ENCODE measurements around the gene XPR1. TPM values are rescaled to one million over a fixed set of nuclear protein-coding genes. Genes with fewer than 3 reads are reported as not detected.

XPR1 gene
- total and polyA plus RNA-seq, 2 of the 8 experiments (the other 6 are each of a cell fraction or from before 2014, with no cell fraction given): 28.6 to 43.9 TPM

- ChIA-PET POLR2A (ENCODE audit: partially characterized antibody) (no interaction called here), CTCF (ENCODE audit: partially characterized antibody) (interaction anchor here (0.9 to 2.0 kb wide), 8 partner anchors 8 to 238 kb away, joined by 3 to 8 read pairs (median 3); no protein-coding TSS in a partner anchor)
- H3K36me3 ChIP-seq (ENCODE audit: control insufficient read depth in 2 of 4, insufficient read depth in 4 of 4, low read length in 3 of 4): no peaks in the 10 kb centered on the region; a peak in 1 of 8 replicates
- no peak overlapping the region for H3K27ac ChIP-seq (ENCODE audit: low read depth, low read length)
- H3K56ac ChIP-seq (replicated peaks; ENCODE audit: insufficient read length, low read depth, low read length): no peak overlapping the region
- no peak overlapping the region for H3K4ac ChIP-seq (replicated peaks; ENCODE audit: insufficient read length, low read depth, low read length)
- no peak overlapping the region for H3K14ac ChIP-seq (ENCODE audit: insufficient read length)
- no peaks in the 10 kb centered on the region; the same call in 1 of the 2 replicates for H3K79me1 ChIP-seq (ENCODE audit: low read depth, low read length)
- FAIRE-seq (no peak), DNase-seq (ENCODE audit: low read depth in 1 of 2, low spot score in 2 of 2) (no peak)
- no peak overlapping the region for H3K23ac ChIP-seq (ENCODE audit: insufficient read length)
- H3K4me2 ChIP-seq (ENCODE audit: insufficient read depth in 1 of 2, low read depth in 2 of 2, low read length in 2 of 2): no peak overlapping the region
- WGBS, 2 experiments (ENCODE audit: extremely low coverage in 1 of 2, insufficient coverage in 1 of 2, insufficient read length in 1 of 2, insufficient replicate concordance in 2 of 2, low coverage in 1 of 2, low lambda C conversion rate in 2 of 2, missing lambda C conversion rate in 1 of 2): 74% methylated on average over 4 of the region's 4 CpGs; no CpG with 5 or more reads in 1 of the 2 experiments
- H3K4me1 ChIP-seq (replicated peaks in 1 of 4; ENCODE audit: control insufficient read depth in 3 of 4, insufficient read depth in 4 of 4, low read length in 3 of 4): no peaks in the 10 kb centered on the region
- H2AFZ ChIP-seq (ENCODE audit: low read length): no peak overlapping the region
- H3K27me3 ChIP-seq (replicated peaks in 1 of 4; ENCODE audit: control insufficient read depth in 3 of 4, extremely low read depth in 1 of 4, insufficient read depth in 3 of 4, low read length in 3 of 4): no peaks in the 10 kb centered on the region
- no peak overlapping the region for H3K18ac ChIP-seq (ENCODE audit: extremely low read depth, low read length)
- no peaks in the 10 kb centered on the region for H4K20me1 ChIP-seq (replicated peaks in 1 of 2; ENCODE audit: control insufficient read depth in 1 of 2, insufficient read depth in 2 of 2, low read length in 2 of 2)
- H3K9ac ChIP-seq (replicated peaks in 1 of 4; ENCODE audit: extremely low read depth in 1 of 4, low read depth in 3 of 4, low read length in 3 of 4): no peak overlapping the region
- no peak overlapping the region for H2BK120ac ChIP-seq (replicated peaks; ENCODE audit: low read depth, low read length)
- H4K8ac ChIP-seq (ENCODE audit: extremely low read depth, insufficient read depth, low read length): no peak overlapping the region
- H2BK15ac ChIP-seq (ENCODE audit: low read length): no peak overlapping the region
- no peak overlapping the region for H2BK12ac ChIP-seq (ENCODE audit: low read depth, low read length)
- H3K23me2 ChIP-seq (ENCODE audit: low read depth, low read length): no peaks in the 10 kb centered on the region
- H2BK5ac ChIP-seq (ENCODE audit: low read depth, low read length): no peak overlapping the region
- no peak overlapping the region for H2BK20ac ChIP-seq (ENCODE audit: low read length)
- H3K4me3 ChIP-seq (ENCODE audit: extremely low read depth in 1 of 4, insufficient read depth in 2 of 4, low read depth in 3 of 4, low read length in 4 of 4): no peak overlapping the region
- no peak overlapping the region for H2AK5ac ChIP-seq (ENCODE audit: low read depth, low read length)
- no peak overlapping the region for H4K5ac ChIP-seq (ENCODE audit: insufficient read length, low read depth, low read length)
- H4K91ac ChIP-seq (replicated peaks; ENCODE audit: insufficient read length, low read length): no peak overlapping the region
- H3K79me2 ChIP-seq (ENCODE audit: control insufficient read depth in 1 of 2, insufficient read depth in 2 of 2, low read length in 2 of 2): 0 out of 4 replicates have a peak, but pooled peaks cover 0 to 3% of the 10 kb centered on the region in 2 experiments
- no peaks in the 10 kb centered on the region for H3K9me3 ChIP-seq (ENCODE audit: insufficient read depth in 2 of 2, low read depth in 1 of 2, low read length in 1 of 2)
- TF ChIP-seq NANOG (IDR thresholded peaks at IDR 0.05; ENCODE audit: insufficient read depth, low read depth, low read length, poor library complexity, severe bottlenecking) (no peak), RBBP5 (IDR thresholded peaks at IDR 0.05; ENCODE audit: borderline replicate concordance, low read depth, low read length) (no peak), SP4 (IDR thresholded peaks at IDR 0.05; ENCODE audit: low read length) (no peak), SP1 (IDR thresholded peaks at IDR 0.05; ENCODE audit: low read depth, low read length) (no peak), SRF (IDR thresholded peaks at IDR 0.05; ENCODE audit: low read depth, low read length) (no peak), POU5F1 (IDR thresholded peaks at IDR 0.05; ENCODE audit: low read depth, low read length) (no peak)
These were observed 145.4 kb downstream of the XPR1 start for GRCh38 chr1:180777072-180777689.

Measured in H1 (cell line).